Endothelial cell of umbilical vein (primary cell): ENCODE results near the gene PLK4. TPM values are rescaled to one million over a fixed set of nuclear protein-coding genes. Genes with fewer than 3 reads are reported as not detected.

ENCODE experiments used
- BruUV-seq: library from RNA; stranded (reverse); fragments of 400-500 nt; replicated peaks from 2 replicates; lab custom pipeline; 2021; lab: Mats Ljungman, UMichigan
- CTCF ChIA-PET: fragments of 300-600, 350-600 bp; sonication (Branson Sonifier 250); formaldehyde crosslinking; loops from one replicate; lab custom pipeline; 2021; ENCODE audit warnings: antibody characterized with exemption, inconsistent platforms; lab: Charles Lee
- POLR2A ChIA-PET: fragments of 300-600, 350-600 bp; sonication (Branson Sonifier 250); formaldehyde crosslinking; loops from one replicate; lab custom pipeline; 2021; ENCODE audit warnings: antibody characterized with exemption, inconsistent platforms; lab: Charles Lee
- DNase-seq: peaks from one replicate; pipeline ENCODE4 v3.0.0-alpha.2; 2011; ENCODE audit warnings: low read depth, low spot score
- FAIRE-seq: peaks from 2 replicates; lab custom pipeline; 2011; peaks lifted over from hg19 to GRCh38; lab: Jason Lieb, UNC
- H2AFZ ChIP-seq: 2 replicates; pipeline ENCODE4 v1.6.0; 2012; ENCODE audit warnings: low read depth, low read length, control low read depth, inconsistent platforms
- H3K27ac ChIP-seq: 2 replicates; pipeline ENCODE4 v1.5.1; 2011; ENCODE audit warnings: low read depth, mild to moderate bottlenecking, control low read depth, low read length, moderate library complexity; ENCODE audit not compliant: insufficient read depth
- H3K27me3 ChIP-seq, 2 experiments: 2 replicates each; pipeline versions ENCODE4 v1.6.0 to v1.6.1; 2011; ENCODE audit warnings: low read length in 2 of 2, mixed read lengths in 1 of 2; ENCODE audit not compliant: control insufficient read depth in 2 of 2, insufficient read depth in 2 of 2
- H3K36me3 ChIP-seq, 2 experiments: 2 replicates in 1 of 2; 3 replicates in 1 of 2; pipeline ENCODE4 v1.5.1; 2011; ENCODE audit warnings: low read length in 2 of 2, mild to moderate bottlenecking in 1 of 2, moderate library complexity in 1 of 2; ENCODE audit not compliant: control insufficient read depth in 2 of 2, insufficient read depth in 2 of 2; ENCODE audit errors: extremely low read depth in 1 of 2
- H3K4me1 ChIP-seq: 3 replicates; pipeline ENCODE4 v1.5.1; 2011; ENCODE audit warnings: mild to moderate bottlenecking, low read length; ENCODE audit not compliant: control insufficient read depth, insufficient read depth; ENCODE audit errors: extremely low read depth
- H3K4me2 ChIP-seq: 2 replicates; pipeline ENCODE4 v1.6.1; 2011; ENCODE audit warnings: low read length, control low read depth, mixed read lengths; ENCODE audit not compliant: insufficient read depth
- H3K4me3 ChIP-seq, 3 experiments: fragments of 200-600 bp in 1 of 3; sonication (generic), shearing (Covaris generic) in 1 of 3; replicated peaks in 1 of 3; 2 replicates each; pipeline ENCODE4 v1.5.1; 2011 to 2016; ENCODE audit warnings: control low read depth in 3 of 3, low read length in 3 of 3, mild to moderate bottlenecking in 2 of 3, inconsistent platforms in 1 of 3, low read depth in 1 of 3, moderate library complexity in 1 of 3; ENCODE audit not compliant: insufficient read depth in 1 of 3
- H3K79me2 ChIP-seq: 2 replicates; pipeline ENCODE4 v1.6.0; 2012; ENCODE audit warnings: low read length, inconsistent platforms; ENCODE audit not compliant: control insufficient read depth, insufficient read depth
- H3K9ac ChIP-seq: replicated peaks from 2 replicates; pipeline ENCODE3; 2011; ENCODE audit warnings: low read length, control low read depth; ENCODE audit not compliant: insufficient read depth; ENCODE audit errors: extremely low read depth
- H3K9me1 ChIP-seq: replicated peaks from 3 replicates; pipeline ENCODE4 v1.6.0; 2011; ENCODE audit warnings: mild to moderate bottlenecking, low read length; ENCODE audit not compliant: control insufficient read depth, insufficient read depth; ENCODE audit errors: extremely low read depth
- H3K9me3 ChIP-seq: replicated peaks from 2 replicates; pipeline ENCODE4 v1.5.1; 2012; ENCODE audit warnings: low read length, inconsistent platforms; ENCODE audit not compliant: control insufficient read depth, insufficient read depth
- H4K20me1 ChIP-seq: replicated peaks from 2 replicates; pipeline ENCODE3; 2011; ENCODE audit warnings: mild to moderate bottlenecking, low read length; ENCODE audit not compliant: control insufficient read depth, insufficient read depth; ENCODE audit errors: extremely low read depth
- CTCF ChIP-seq, 2 donors: IDR thresholded peaks; 1 replicate in 1 of 2; 2 replicates in 1 of 2; pipeline ENCODE4 v1.5.1; 2011; ENCODE audit warnings: low read length in 2 of 2, mild to moderate bottlenecking in 2 of 2, moderate library complexity in 2 of 2, control low read depth in 1 of 2, inconsistent platforms in 1 of 2, low read depth in 1 of 2; ENCODE audit not compliant: insufficient read depth in 1 of 2; ENCODE audit errors: extremely low read depth in 1 of 2
- EZH2 ChIP-seq: IDR thresholded peaks from 2 replicates; pipeline ENCODE4 v1.6.1; 2012; ENCODE audit warnings: borderline replicate concordance, low read depth, mild to moderate bottlenecking, moderate library complexity, low read length, inconsistent platforms; ENCODE audit not compliant: severe bottlenecking
- FOS ChIP-seq: IDR thresholded peaks from 2 replicates; pipeline ENCODE4 v1.6.1; 2011; ENCODE audit warnings: mild to moderate bottlenecking, low read length, moderate library complexity, borderline replicate concordance; ENCODE audit not compliant: insufficient read depth
- GATA2 ChIP-seq: IDR thresholded peaks from 2 replicates; pipeline ENCODE4 v1.7.0; 2011; ENCODE audit warnings: low read depth, mild to moderate bottlenecking, moderate library complexity, mixed read lengths, low read length; ENCODE audit not compliant: insufficient read length, insufficient read depth
- JUN ChIP-seq: IDR thresholded peaks from 2 replicates; pipeline ENCODE4 v1.6.1; 2011; ENCODE audit warnings: borderline replicate concordance, low read depth; ENCODE audit not compliant: insufficient read length, insufficient read depth
- MAX ChIP-seq: IDR thresholded peaks from 2 replicates; pipeline ENCODE4 v1.6.1; 2011; ENCODE audit not compliant: insufficient read depth, insufficient read length
- MYC ChIP-seq: IDR thresholded peaks from one replicate; pipeline ENCODE4 v1.6.1; 2011; ENCODE audit warnings: mild to moderate bottlenecking, low read depth, low read length
- POLR2A ChIP-seq: IDR thresholded peaks from 2 replicates; pipeline ENCODE4 v1.6.1; 2012; ENCODE audit warnings: low read depth, mild to moderate bottlenecking, control low read depth, low read length
- POLR2AphosphoS5 ChIP-seq: IDR thresholded peaks from 2 replicates; pipeline ENCODE4 v1.6.1; 2012; ENCODE audit warnings: low read depth, mild to moderate bottlenecking, control low read depth, low read length, moderate library complexity; ENCODE audit not compliant: insufficient read depth
- dilution Hi-C: fragments of 300-500 bp; cut with MboI; formaldehyde crosslinking; loops from one replicate; pipeline ENCODE4 v1.15.0; 2019; ENCODE audit warnings: low sequenced_read_pairs; ENCODE audit not compliant: extremely low pct_ligation_motif_present
- intact Hi-C: fragments of 100-400 bp; cut with micrococcal nuclease; formaldehyde crosslinking; loops from one replicate; pipeline ENCODE4 v1.10.0; 2022
- polyA plus RNA-seq, 4 experiments: library from polyadenylated mRNA; depleted of rRNA in 3 of 4; stranded (reverse) in 3 of 4; unstranded in 1 of 4; fragments of >200 nt; gene quantifications; 2 replicates each; pipeline versions ENCODE4 v1.2.1 to v1.2.3, GENCODE V29; 2011 to 2012; ENCODE audit warnings: missing spikeins in 1 of 4
- total RNA-seq: library from RNA; stranded (reverse); gene quantifications from 2 replicates; pipeline ENCODE4 v1.2.3, GENCODE V29; 2021

The PLK4 gene
- total and polyA plus RNA-seq, 2 donors (not counting 3 experiments of a cell fraction or from before 2014, with no cell fraction given): 13.7 to 37.7 TPM

GRCh38 chr4:127857641-127858040 is 23.1 kb upstream of the PLK4 start:
- intact Hi-C loops (no loop called here), dilution Hi-C loops (no loop called here)
- Histone ChIP-seq H3K9me3 (no peaks in the 10 kb centered on the region), H3K4me1 (no peaks in the 10 kb centered on the region), H4K20me1 (no peaks in the 10 kb centered on the region), H3K79me2 (no peaks in the 10 kb centered on the region), H3K4me2 (no peak overlapping the region), H3K27ac (no peak overlapping the region), H3K9ac (no peak overlapping the region), H3K36me3 (no peaks in the 10 kb centered on the region), H3K27me3 (no peaks in the 10 kb centered on the region), H2AFZ (no peak overlapping the region), H3K4me3 (no peak overlapping the region), H3K9me1 (no peaks in the 10 kb centered on the region)
- POLR2A ChIA-PET: no interaction called here
- CTCF ChIA-PET: interaction anchor here (1.0 to 1.1 kb wide), 2 partner anchors 11 to 23 kb away, joined by 3 read pairs; no protein-coding TSS in a partner anchor
- no TSS peak for BruUV-seq
- FAIRE-seq (no peak), DNase-seq (no peak)
- TF ChIP-seq MAX: no peak
- TF ChIP-seq JUN: no peak
- no peak for TF ChIP-seq GATA2
- no peak for TF ChIP-seq POLR2A
- no peak for TF ChIP-seq FOS
- no peak for TF ChIP-seq POLR2AphosphoS5
- no peak for TF ChIP-seq MYC
- TF ChIP-seq EZH2: no peak
- no peak for TF ChIP-seq CTCF (IDR thresholded peaks at IDR 0.05; ENCODE audit: extremely low read depth in 1 of 2, insufficient read depth in 1 of 2, low read depth in 1 of 2, low read length in 2 of 2)
